GM23248 (cell line): ENCODE data around the gene MEIS2.

Source experiments
- EZH2 ChIP-seq: fragments of 200-600 bp; sonication (generic); IDR thresholded peaks from 2 replicates; pipeline ENCODE4 v1.6.1; 2018; ENCODE audit warnings: antibody characterized with exemption, mild to moderate bottlenecking; ENCODE audit not compliant: insufficient read depth, poor library complexity, severe bottlenecking
- EZH2phosphoT487 ChIP-seq: fragments of 200-600 bp; sonication (generic); IDR thresholded peaks from 2 replicates; pipeline ENCODE4 v1.6.1; 2018; ENCODE audit warnings: antibody characterized with exemption, moderate library complexity, mild to moderate bottlenecking, low read depth; ENCODE audit not compliant: insufficient read depth

DNA sequence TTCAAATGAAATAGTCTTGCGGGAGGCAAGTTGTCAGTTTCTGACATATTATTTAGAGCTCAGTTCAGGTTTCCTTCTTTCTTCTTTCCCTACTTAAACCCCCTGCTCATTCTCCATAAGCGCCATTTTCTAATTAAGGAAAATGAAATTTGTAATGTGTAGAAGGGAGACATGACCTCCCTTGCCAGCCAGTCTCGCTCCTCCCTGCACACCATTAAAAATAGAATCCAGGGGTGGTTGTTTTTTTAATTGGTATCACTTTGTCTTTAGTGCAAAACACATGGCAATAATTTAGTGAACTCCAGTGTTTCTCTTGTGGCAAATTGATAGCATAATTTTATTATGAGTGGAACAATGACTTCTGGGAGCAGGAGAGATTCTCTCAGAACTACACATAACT lies 160.1 kb downstream of the MEIS2 start:
- TF ChIP-seq EZH2, result no peak
- no peak for TF ChIP-seq EZH2phosphoT487
